Measurements from ENCODE around the gene TIMM13. TPM values are rescaled to one million over a fixed set of nuclear protein-coding genes. Genes with fewer than 3 reads are reported as not detected.

TIMM13 gene
- polyA plus RNA-seq, 6 donors from 2014 or later: 50.0 to 99.3 (median 70.8) TPM

GRCh38 chr19:2451138-2451537, 23.8 kb upstream of the TIMM13 start:
- Mint-ChIP-seq H3K27me3 (no peaks in the 10 kb centered on the region), H3K4me1 (peaks cover 16 to 29% (median 16%) of the 10 kb centered on the region in 3 donors), H3K4me3 (peak overlapping the region in 1 of 8 donors; percentile 24), H3K36me3 (no peaks in the 10 kb centered on the region), H3K27ac (peak overlapping the region in 1 of 6 donors; percentile 62), H3K9me3 (no peaks in the 10 kb centered on the region)
- DNase-seq (no peak), ATAC-seq (ENCODE audit: low read depth in 2 of 2) (no peak)

DNA sequence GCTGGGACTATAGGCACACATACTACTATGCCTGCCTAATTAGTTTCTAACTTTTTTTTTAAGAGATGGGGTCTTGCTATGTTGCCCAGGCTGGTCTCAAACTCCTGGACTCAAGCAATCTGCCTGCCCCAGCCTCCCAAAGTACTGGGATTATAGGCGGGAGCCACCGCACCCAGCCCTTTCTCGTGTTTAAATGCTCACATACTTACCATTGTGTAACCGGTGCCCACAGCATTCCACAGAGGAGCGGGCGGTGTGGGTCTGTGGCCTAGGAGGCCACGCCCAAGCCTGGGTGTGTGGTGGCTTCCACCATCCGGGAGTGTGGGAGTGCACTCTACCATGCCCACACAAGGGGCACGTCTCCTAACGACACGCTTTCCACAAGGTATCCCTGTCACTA, 21.6 kb upstream of the TIMM13 start:
- Mint-ChIP-seq H3K9me3 (no peaks in the 10 kb centered on the region), H3K36me3 (peaks cover 0 to 6% of the 10 kb centered on the region in 2 donors), H3K27me3 (no peaks in the 10 kb centered on the region), H3K4me1 (peaks cover 8 to 26% (median 9%) of the 10 kb centered on the region in 3 donors), H3K4me3 (peak overlapping the region in 2 of 8 donors; percentile 49 to 63), H3K27ac (no peak overlapping the region)
- ATAC-seq (ENCODE audit: low read depth in 2 of 2) (no peak), DNase-seq (no peak)

DNA sequence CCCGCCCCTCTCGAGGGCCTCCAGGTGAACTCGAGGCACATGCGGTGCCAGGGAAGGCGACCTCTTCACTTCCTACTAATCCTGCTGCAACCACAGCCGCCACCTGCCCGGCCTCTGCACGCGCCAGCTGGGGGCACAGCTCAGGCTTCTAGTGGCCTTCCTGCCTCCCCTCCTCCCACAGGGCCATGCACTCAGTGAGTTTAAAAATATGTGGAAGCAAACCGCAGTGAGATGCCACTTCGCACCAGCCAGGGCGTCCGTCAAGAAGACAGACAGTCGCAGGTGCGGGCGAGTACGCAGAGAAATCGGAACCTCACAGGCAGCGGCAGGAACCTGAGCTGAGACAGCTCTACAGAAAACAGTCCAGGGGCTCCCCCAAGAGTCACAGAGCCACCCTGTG, 19.0 kb upstream of the TIMM13 start:
- Mint-ChIP-seq H3K36me3 (peaks cover 0 to 8% of the 10 kb centered on the region in 2 donors), H3K27ac (peak overlapping the region; percentile 7 to 91 (median 56)), H3K27me3 (no peaks in the 10 kb centered on the region), H3K9me3 (no peaks in the 10 kb centered on the region), H3K4me1 (peaks cover 8 to 24% (median 9%) of the 10 kb centered on the region in 3 donors), H3K4me3 (peak overlapping the region; percentile 57 to 92 (median 82))
- peak; percentile 92 to 95 for ATAC-seq (ENCODE audit: low read depth in 2 of 2)
- DNase-seq: peak; percentile 66

GRCh38 chr19:2444251-2445002, 17.0 kb upstream of the TIMM13 start:
- Mint-ChIP-seq H3K9me3 (no peaks in the 10 kb centered on the region), H3K4me1 (peaks cover 10 to 24% (median 14%) of the 10 kb centered on the region in 3 donors), H3K27ac (no peak overlapping the region), H3K27me3 (no peaks in the 10 kb centered on the region), H3K36me3 (peaks cover 0 to 8% of the 10 kb centered on the region in 2 donors), H3K4me3 (no peak overlapping the region)
- DNase-seq (no peak), ATAC-seq (ENCODE audit: low read depth in 2 of 2) (no peak)

DNA sequence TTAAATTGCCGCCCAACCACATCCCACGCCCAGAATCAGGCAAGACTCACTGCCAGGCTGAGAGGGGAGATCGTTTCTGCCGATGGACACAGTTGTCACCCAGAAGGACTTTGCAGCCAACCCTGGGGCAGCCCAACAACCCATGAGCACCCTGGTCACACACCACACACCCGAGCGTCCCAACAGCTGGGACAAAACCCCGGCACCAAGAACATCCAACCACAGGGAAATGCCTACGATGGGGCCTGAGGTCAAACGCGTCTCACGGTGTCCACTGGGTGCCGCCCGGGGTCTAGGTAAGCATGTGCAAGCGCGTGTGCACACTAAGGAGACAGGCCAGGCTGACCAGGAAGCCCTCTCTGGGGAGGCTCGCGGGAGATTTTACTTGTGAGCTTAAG, 16.4 kb upstream of the TIMM13 start:
- DNase-seq (no peak), ATAC-seq (ENCODE audit: low read depth in 2 of 2) (no peak)
- H3K27ac Mint-ChIP-seq: no peak overlapping the region
- peak overlapping the region in 2 of 8 donors; percentile 2 to 18 for H3K4me3 Mint-ChIP-seq
- peaks cover 10 to 23% (median 14%) of the 10 kb centered on the region in 3 donors for H3K4me1 Mint-ChIP-seq
- H3K36me3 Mint-ChIP-seq: peaks cover 0 to 8% of the 10 kb centered on the region in 2 donors
- no peaks in the 10 kb centered on the region for H3K27me3 Mint-ChIP-seq
- no peaks in the 10 kb centered on the region for H3K9me3 Mint-ChIP-seq

GRCh38 chr19:2443116-2443784, 15.9 kb upstream of the TIMM13 start:
- H3K4me3 Mint-ChIP-seq: peak overlapping the region in 1 of 8 donors; percentile 18
- peaks cover 0 to 8% of the 10 kb centered on the region in 2 donors for H3K36me3 Mint-ChIP-seq
- H3K27me3 Mint-ChIP-seq: no peaks in the 10 kb centered on the region
- H3K4me1 Mint-ChIP-seq: peaks cover 10 to 18% (median 14%) of the 10 kb centered on the region in 3 donors
- peak overlapping the region in 1 of 6 donors; percentile 19 for H3K27ac Mint-ChIP-seq
- DNase-seq (no peak), ATAC-seq (ENCODE audit: low read depth in 2 of 2) (no peak)
- H3K9me3 Mint-ChIP-seq: no peaks in the 10 kb centered on the region

- Mint-ChIP-seq H3K36me3 (peaks cover 0 to 8% of the 10 kb centered on the region in 2 donors), H3K4me3 (no peak overlapping the region), H3K27ac (no peak overlapping the region), H3K27me3 (no peaks in the 10 kb centered on the region), H3K9me3 (no peaks in the 10 kb centered on the region), H3K4me1 (peaks cover 6 to 8% (median 7%) of the 10 kb centered on the region in 3 donors)
- DNase-seq (no peak), ATAC-seq (ENCODE audit: low read depth in 2 of 2) (no peak)
These were observed 13.8 kb upstream of the TIMM13 start for GRCh38 chr19:2441096-2441752.

- ATAC-seq (ENCODE audit: low read depth in 2 of 2) (no peak), DNase-seq (no peak)
- no peaks in the 10 kb centered on the region for H3K27me3 Mint-ChIP-seq
- no peaks in the 10 kb centered on the region for H3K9me3 Mint-ChIP-seq
- H3K27ac Mint-ChIP-seq: peak overlapping the region in 2 of 6 donors; percentile 0 to 22
- peaks cover 0 to 8% of the 10 kb centered on the region in 2 donors for H3K36me3 Mint-ChIP-seq
- peaks cover 5% of the 10 kb centered on the region in 3 donors for H3K4me1 Mint-ChIP-seq
- no peak overlapping the region for H3K4me3 Mint-ChIP-seq
These were observed 13.1 kb upstream of the TIMM13 start for GRCh38 chr19:2440515-2440914.

DNA sequence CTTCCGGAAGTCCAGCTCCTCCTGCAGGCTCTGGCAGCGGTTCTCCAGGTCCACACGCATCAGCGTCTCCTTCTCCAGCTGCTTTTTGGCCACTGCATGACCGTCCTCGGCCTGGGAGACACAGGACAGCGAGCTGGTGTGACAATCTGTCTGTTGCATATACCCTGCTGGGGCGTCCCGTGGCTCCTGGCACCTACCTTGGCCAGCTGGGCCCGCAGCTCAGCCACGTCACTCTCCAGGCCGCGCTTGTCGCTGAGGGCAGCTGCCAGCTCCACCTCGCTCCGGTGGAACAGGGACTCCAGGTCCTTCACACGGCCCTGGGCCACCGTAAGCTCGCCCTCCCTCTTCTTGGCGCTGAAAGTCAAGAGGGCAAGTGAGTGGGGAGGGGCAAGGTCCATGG, 10.8 kb upstream of the TIMM13 start:
- H3K27me3 Mint-ChIP-seq: no peaks in the 10 kb centered on the region
- ATAC-seq (ENCODE audit: low read depth in 2 of 2) (no peak), DNase-seq (no peak)
- H3K9me3 Mint-ChIP-seq: no peaks in the 10 kb centered on the region
- peaks cover 0 to 5% (median 5%) of the 10 kb centered on the region in 3 donors for H3K4me1 Mint-ChIP-seq
- no peaks in the 10 kb centered on the region for H3K36me3 Mint-ChIP-seq
- peak overlapping the region in 2 of 6 donors; percentile 47 to 57 for H3K27ac Mint-ChIP-seq
- H3K4me3 Mint-ChIP-seq: no peak overlapping the region

GRCh38 chr19:2436926-2437325, 9.5 kb upstream of the TIMM13 start:
- ATAC-seq (ENCODE audit: low read depth in 2 of 2) (no peak), DNase-seq (no peak)
- H3K27ac Mint-ChIP-seq: no peak overlapping the region
- H3K4me1 Mint-ChIP-seq: peaks cover 0 to 5% (median 5%) of the 10 kb centered on the region in 3 donors
- H3K36me3 Mint-ChIP-seq: no peaks in the 10 kb centered on the region
- H3K4me3 Mint-ChIP-seq: no peak overlapping the region
- no peaks in the 10 kb centered on the region for H3K9me3 Mint-ChIP-seq
- no peaks in the 10 kb centered on the region for H3K27me3 Mint-ChIP-seq

DNA sequence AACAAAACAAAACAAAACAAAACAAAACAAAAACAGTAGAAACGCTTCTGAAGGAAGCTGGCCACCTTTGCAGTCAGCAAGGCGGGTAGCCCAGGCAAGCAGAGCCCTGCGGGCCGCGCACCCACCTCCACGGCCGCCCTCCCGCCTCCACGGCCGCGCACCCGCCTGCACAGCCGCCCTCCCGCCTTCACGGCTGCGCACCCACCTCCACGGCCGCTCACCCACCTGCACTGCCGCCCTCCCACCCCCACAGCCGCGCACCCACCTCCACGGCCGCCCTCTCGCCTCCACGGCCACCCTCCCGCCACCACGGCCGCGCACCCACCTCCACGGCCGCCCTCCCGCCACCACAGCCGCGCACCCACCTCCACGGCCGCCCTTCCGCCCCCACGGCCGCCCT, 9.0 kb upstream of the TIMM13 start:
- Mint-ChIP-seq H3K4me1 (peaks cover 0 to 5% (median 5%) of the 10 kb centered on the region in 3 donors), H3K36me3 (no peaks in the 10 kb centered on the region), H3K27ac (no peak overlapping the region), H3K4me3 (no peak overlapping the region), H3K9me3 (no peaks in the 10 kb centered on the region), H3K27me3 (no peaks in the 10 kb centered on the region)
- DNase-seq (no peak), ATAC-seq (ENCODE audit: low read depth in 2 of 2) (no peak)

- Mint-ChIP-seq H3K27me3 (no peaks in the 10 kb centered on the region), H3K4me3 (no peak overlapping the region), H3K36me3 (no peaks in the 10 kb centered on the region), H3K27ac (peak overlapping the region in 2 of 6 donors; percentile 11 to 47), H3K4me1 (no peaks in the 10 kb centered on the region), H3K9me3 (no peaks in the 10 kb centered on the region)
- no peak for DNase-seq
- ATAC-seq (ENCODE audit: low read depth in 2 of 2): no peak
These were observed 7.4 kb upstream of the TIMM13 start for GRCh38 chr19:2434721-2435265.

GRCh38 chr19:2434267-2434666, 6.9 kb upstream of the TIMM13 start:
- Mint-ChIP-seq H3K27ac (no peak overlapping the region), H3K36me3 (no peaks in the 10 kb centered on the region), H3K27me3 (no peaks in the 10 kb centered on the region), H3K4me3 (no peak overlapping the region), H3K9me3 (no peaks in the 10 kb centered on the region), H3K4me1 (no peaks in the 10 kb centered on the region)
- no peak for ATAC-seq (ENCODE audit: low read depth in 2 of 2)
- no peak for DNase-seq
